NCI-H2227 treated with DMSO at 0.1 percent for 48 hours (cell line): ENCODE measurements around the gene UMODL1.
A peak's percentile ranks its signal among the peaks of the same experiment; 100 is the strongest.

ENCODE experiments used
- DNase-seq: peaks from one replicate; lab custom pipeline; 2025; lab: John Stamatoyannopoulos, UW

Gene UMODL1

DNA sequence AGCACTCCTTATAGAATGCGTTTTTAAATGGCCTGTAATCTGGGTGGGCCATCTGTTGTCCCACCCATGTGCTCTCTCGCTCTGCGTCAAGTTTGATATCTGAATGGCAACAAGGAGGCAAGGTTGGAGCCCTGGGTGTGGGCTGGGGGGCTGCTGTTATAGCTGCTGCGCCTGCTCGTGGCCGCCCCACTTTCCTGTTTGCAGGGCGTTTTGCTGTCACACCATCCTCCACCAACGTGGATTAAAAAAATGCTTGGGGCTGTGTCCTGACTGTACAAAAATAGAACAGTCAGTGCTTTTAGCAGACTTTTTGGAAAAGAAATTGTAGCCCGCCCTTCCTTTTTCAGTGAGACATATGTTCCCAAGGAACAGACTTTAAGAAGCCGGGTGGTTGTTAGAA lies 25.4 kb downstream of the UMODL1 start:
- DNase-seq, result no peak

DNA sequence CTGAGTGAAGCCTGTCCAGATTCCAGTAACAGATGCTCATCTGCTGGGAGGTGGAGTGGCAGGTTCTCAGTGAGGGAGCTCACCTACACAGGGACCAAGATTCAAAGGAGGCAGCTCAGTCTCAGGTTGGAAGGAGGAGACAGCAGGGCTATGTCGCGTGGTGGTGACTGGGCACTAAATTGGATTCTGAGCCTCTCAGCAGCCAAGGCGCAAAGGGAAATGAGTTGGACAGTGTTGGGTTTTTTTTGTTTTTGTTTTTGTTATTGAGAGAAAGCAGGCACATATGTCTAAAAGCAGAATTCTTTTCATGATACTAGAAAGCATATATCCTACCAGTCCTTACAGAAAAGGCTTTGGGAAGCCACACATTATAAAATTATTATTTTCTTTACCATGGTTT lies 26.2 kb downstream of the UMODL1 start:
- DNase-seq, result no peak

DNA sequence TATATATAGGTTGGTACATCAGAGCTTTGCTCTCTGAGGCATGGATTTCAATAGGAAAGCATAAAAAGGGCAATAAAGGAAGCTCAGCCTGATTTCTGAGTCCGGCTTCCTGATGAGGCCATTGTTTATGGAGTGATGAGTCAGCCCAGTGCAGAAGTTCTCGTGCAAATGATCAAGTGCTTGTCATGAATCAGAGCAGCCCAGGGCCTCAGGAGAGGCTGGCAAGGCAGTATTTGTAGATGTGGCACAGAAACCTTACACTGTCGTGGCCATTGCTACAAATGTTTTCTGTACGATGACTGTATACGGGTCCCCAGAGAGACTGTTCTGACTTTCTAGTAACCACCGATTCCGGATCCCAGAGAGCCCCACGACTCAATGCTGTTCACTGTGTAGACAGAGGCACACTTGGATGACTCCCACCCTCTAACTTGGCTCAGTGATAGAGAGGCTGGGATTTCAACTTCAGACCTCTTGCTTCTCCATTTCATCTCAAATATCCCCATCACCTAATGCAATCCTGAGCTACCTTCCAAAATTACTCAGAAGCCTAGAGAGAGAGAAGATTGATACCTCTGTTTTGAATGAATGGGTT lies 26.8 kb downstream of the UMODL1 start:
- DNase-seq, result peak; percentile 14

- no peak for DNase-seq
Observed at GRCh38 chr21:42098957-42099505, 27.9 kb downstream of the UMODL1 start.

GRCh38 chr21:42101246-42101645 lies 30.1 kb downstream of the UMODL1 start:
- no peak for DNase-seq

DNA sequence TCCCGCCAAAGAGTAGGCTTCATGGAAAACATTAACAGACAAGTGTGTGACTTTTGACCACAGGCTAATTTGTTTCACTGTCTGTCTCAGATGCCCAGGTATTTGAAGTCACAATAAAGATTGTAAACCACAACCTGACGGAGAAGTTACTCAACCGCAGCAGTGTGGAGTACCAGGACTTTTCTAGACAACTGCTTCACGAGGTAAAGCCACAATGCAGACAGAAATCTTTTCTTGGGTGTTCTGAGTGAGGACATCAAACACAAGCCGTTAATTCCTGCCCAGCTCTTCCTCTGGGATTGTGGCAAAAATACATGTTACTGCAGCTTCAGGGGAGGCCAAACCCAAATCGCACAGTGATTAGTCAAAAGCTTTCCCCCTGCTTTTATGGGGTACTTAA lies 31.0 kb downstream of the UMODL1 start:
- DNase-seq, result no peak

DNA sequence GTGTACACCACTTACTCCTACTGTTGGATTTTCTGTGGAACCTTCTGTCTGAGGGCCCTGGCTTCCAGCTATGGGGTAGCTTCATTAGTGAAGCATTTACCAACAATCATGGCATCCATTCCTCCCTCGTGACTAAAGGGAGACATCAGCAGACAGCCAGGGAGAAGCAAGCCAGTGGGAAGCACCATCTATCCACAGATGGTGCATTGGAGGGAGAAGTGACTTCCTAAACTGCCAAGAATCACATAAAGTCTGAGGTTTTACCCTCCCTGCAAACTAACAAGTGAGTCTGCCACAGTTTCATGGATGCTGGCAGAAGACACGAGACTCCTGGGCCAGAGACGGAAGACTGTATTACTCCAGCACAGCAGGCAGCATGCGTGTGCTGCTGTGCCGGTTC lies 31.4 kb downstream of the UMODL1 start:
- DNase-seq, result no peak

DNA sequence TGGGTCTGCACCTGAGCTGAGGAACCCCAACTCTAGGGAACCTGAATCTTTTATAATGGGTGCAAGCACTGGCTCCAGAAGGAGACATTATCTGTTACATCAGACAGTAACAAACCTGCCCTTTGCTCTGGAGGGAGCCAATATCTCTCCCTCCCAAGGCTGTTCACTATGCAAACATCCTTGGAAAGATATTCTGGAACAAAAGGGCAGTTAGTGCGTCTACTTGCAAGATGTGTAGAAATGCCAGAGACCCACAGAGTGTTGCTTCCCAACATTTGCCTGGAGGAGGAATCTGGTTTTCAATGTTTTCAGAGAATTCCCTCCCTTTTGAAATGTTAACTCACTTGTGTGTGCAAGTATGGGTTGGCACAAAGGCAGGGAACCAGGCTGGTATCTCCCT lies 31.9 kb downstream of the UMODL1 start:
- no peak for DNase-seq

DNA sequence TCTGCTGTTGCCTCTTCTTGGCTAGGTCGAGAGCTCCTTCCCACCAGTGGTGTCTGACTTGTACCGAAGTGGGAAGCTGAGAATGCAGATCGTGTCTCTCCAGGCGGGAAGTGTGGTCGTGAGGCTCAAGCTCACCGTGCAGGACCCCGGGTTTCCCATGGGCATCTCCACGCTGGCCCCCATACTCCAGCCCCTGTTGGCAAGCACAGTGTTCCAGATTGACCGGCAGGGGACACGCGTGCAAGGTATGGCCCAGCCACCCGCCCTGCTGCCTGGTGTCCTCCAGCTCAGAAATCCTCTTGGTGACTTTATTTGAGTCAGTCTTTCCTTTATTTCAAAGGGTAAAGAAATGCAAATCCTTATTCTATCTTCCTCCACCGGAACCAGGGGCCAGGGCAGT lies 32.7 kb downstream of the UMODL1 start:
- no peak for DNase-seq

DNA sequence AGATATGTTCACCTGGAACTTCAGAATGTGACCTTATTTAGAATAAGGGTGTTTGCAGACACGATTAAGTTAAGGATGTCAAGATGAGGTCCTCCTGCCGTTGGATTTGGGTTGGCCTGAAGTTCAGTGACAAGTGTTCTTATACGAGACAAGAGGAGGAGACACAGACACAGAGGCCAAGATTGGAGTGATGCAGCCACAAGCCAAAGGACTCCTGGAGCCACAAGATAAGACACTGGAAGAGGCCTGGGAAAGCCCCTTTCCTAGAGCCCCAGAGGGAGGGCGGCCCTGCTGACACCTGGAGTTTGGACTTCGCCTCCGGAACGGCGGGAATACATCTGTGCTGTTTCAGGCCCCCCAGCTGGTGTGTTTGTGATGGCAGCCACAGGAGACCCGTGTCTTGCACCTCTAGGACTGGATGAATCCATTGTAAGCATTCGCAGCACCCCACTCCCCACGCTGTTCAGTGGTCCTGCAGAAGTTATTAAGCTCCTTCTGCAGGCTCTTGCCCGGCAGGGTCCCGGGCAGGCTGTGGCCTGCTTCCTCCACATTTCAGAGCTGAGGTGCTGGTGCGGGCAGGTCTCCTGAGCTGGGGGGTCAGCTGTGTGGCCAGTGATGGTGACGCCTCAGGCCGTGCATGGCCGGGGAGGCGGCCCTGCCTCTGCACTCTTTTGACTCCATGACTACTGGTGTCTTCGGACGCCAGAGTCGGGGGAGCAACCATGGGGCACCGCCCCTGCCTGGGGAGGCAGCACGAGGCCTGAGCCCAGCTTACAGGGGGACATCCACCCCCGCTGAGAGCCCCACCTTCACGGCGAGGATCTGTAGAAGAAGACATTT lies 34.6 kb downstream of the UMODL1 start:
- no peak for DNase-seq

DNA sequence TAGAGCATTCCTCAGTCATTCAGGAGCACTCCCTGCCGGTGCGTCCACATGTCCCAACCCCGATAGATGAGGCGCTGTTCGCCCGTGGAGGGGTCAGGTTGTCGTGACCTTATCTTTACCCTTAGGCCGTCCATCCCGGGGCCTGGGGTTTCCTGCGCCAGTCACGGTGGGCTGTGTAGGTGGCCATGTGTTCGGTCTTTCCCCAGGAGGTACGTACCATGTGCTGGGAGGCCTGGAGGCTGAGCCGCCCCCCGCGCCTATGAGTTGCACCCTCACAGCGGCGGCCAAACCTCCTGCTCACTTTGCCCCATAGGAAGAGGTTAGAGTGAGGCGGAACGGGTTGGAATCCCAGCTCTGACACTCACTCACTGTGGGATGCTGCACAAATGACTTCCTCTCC lies 35.3 kb downstream of the UMODL1 start:
- no peak for DNase-seq

DNA sequence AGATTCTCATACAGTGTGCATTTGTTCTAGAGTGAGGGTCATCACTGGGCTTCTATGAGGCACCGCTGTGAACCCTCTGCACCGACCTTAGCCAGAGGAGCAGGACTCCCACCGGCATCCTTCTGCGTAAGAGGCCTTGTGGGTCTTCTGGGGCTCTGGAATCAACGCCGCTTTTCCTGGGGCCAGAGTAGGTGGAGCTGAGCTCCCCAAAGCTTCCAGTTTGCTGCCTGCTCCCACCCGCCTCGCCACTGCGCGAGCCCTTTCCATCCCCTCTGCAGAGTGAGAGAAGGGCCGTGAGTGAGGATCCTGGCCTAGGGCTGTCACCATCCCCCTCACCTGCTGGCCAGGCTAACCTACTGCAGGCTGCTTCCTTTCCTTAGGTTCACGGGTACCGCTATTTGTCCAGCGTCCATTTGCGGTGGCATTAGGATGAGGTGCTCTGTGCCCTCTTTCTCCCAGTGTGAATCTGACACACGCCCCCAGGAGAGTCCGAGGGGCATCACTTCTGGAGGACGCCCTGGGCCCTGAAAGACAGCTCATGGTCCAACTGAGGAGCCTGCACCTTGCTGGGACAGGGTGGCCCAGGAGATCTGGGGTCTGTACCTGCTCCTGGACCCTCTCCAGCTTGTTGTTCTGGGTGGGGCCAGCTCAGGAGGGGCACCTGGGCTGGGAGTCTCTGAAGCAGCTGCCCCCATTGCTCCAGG lies 36.2 kb downstream of the UMODL1 start:
- no peak for DNase-seq

DNA sequence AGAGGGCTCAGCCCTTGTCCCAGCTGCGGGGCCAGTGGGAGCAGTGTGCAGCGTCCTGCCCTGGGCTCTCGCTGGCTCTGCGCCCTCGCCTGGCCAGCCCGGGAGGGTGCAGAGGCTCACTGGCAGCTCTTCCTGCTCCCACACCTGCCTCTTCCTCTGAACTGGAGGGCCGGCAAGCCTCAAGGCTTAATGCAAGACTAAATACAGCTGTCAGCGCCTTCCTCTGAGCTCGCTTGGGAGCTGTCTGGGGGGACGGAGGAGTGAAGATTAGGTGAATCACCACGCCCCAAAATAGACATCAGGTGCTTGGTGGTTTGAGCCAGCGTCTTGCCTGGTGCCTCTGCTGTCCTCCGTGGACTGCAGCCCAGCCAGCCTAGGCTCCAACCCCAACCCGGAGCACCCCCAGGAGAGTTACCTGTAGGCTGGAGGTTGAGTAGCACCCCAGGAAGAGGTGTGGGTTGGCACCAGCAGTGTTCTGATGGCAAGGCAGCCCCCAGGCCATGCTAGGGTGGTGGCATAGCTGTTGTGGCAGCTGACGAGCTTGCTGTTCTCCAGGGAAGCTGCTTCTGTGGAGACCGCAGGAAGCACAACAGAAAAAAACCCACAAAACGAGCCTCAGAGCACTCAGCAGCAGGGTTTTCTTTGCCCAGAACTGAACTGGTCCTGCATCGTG lies 36.9 kb downstream of the UMODL1 start:
- no peak for DNase-seq

DNA sequence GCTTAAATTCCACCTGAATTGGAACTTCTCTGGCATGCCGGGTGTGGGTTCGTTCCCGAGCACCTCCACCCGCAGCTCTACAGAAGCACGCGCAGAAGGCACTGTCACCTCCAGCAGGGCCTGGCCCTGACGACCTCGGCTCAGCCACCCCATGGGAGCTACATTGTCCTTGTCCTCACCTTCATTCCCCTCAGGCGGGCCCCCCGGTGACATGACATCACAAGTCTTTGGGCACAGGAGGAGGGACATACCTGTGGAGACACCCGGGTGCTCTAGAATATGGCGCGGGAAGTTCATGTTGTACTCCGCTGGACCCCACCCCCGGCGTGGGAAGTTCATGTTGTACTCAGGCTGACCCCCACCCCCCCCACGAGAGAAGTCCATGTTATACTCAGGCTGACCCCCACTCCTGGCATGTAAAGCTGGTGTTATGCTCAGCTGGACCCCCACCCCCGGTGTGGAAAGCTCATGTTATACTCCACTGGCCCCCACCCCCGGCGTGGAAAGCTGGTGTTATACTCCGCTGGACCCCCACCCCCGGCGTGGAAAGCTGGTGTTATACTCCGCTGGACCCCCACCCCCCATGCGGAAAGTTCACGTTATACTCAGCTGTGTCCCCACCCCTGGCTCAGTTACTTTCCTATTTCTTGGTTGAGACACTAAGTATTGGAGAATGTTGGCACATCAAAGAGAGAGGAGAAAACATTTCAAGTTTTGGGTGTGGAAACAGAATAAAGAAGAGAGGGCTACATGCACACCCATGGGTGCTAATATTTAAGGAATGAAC lies 37.6 kb downstream of the UMODL1 start:
- no peak for DNase-seq

DNA sequence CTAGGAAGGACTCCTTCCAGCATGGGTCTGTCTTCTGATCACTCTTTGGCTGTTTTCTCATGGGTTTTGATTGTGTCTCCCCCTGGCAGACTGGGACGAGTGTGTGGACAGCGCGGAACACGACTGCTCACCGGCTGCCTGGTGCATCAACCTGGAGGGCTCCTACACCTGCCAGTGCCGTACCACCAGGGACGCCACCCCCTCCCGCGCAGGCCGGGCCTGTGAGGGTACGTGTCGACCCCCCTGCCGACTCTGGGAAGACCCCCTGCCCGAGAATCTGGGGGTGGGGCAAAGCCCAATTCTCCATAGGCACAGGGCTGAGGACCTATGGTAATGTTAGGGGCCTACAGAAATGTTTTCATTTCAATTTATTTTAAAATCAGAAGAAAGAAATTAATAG lies 38.4 kb downstream of the UMODL1 start:
- no peak for DNase-seq

GRCh38 chr21:42109873-42110525 lies 38.9 kb downstream of the UMODL1 start:
- no peak for DNase-seq

DNA sequence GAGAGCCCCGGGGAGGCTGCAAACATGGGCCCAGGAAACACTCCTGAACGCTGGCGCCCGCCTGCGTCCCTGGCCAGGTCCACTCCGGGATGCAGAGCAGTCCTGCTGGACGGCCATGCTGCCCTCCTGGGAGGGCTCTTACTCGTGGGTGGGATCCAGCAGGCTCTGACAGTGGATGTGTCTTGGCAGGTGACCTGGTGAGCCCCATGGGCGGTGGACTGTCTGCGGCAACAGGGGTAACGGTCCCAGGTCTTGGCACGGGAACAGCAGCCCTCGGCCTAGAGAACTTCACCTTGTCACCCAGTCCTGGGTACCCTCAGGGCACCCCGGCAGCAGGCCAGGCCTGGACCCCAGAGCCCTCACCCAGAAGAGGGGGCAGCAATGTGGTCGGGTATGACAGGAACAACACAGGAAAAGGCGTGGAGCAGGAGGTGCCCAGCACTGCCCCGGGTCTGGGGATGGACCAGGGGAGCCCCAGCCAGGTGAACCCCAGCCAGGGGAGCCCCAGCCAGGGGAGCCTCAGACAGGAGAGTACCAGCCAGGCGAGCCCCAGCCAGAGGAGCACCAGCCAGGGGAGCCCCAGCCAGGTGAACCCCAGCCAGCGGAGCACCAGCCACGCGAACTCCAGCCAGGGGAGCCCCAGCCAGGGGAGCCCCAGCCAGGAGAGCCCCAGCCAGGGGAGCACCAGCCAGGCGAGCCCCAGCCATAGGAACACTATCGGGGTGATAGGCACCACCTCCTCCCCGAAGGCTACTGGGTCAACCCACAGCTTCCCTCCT lies 39.8 kb downstream of the UMODL1 start:
- DNase-seq, result no peak

DNA sequence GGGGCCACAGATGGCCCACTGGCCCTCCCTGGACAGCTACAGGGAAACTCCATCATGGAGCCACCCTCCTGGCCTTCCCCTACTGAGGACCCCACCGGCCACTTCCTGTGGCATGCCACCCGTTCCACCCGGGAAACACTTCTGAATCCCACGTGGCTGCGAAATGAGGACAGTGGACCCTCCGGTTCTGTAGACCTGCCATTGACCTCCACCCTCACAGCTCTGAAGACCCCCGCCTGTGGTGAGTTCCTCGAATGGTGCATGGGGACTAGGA lies 40.3 kb downstream of the UMODL1 start:
- no peak for DNase-seq

DNA sequence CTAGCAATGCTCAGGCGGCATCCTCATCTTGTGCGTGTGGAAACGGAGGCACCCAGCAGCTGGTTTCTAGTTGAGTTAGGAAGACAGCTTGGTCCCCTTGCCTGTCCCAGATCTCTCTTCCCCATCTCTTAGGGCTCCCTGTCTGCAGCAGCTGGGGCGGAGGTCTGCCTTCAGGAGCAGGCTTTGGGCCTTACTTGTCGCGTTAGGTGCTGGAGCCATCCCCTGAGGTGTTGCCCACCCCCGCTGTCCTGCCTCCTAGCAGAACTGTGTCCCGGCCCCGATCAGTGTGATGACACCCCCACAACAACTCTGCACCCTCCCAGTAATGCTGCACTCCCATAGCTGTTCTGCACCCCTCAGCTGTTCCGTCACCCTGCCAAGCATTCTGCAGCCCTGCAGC lies 40.7 kb downstream of the UMODL1 start:
- DNase-seq, result no peak

DNA sequence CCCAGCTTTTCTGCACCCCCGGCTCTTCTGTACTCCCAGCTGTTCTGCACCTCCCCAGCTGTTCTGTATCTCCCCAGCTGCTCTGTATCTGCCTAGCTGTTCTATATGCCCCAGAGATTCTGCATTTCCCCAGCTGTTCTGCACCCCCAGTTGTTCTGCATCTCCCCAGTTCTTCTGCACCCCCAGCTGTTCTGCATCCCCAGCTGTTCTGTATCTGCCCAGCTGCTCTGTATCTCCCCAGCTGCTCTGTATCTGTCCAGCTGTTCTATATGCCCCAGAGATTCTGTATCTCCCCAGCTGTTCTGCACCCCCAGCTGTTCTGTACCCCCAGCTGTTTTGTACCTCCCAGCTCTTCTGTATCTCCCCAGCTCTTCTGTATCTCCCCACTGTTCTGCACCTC lies 41.1 kb downstream of the UMODL1 start:
- no peak for DNase-seq

DNA sequence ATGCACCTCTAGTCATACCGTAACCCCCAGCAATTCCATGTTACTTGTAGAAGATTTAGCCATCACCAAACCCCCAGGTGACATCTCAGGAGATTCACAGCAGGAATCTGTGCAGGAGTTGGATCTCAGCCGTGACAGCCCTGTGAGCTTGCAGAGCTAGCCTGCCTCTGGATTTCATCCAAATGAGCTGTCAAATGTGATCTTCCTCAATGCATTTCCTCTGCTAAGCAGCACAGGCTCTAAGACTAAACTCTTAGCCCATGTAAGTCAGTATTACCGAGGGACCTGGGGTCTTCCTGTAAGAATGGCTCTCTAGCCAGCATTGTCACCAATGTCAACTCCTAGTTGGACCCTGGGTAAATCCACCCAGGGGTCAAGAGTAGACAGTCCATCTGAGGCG lies 41.7 kb downstream of the UMODL1 start:
- no peak for DNase-seq
